Measurements from ENCODE around the gene ST7.
"Not testable (repeated sequence)": the region's sequence is repeated elsewhere in the genome, so short reads cannot be mapped to it uniquely, and the experiment has no call there.

ST7 gene

DNA sequence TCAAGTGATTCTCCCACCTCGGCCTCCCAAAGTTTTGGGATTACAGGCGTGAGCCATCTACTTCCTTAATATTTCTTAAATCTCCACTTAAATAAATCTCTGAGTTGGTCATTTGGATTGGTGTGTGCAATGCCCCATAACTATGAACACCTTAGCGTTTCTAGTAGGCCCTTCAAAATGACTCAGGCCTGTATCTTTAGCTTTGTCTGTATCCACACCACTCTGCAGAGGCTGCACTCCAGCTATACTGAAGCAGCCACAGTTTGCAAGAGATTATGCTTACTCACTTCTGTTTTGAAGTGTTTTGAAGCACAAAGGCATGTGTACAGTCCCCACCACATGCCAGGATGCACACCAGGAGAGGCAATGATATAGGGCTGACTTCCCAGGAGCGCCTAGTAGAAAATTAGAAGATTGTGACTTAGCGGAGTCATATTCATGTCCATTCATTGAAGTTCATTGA is 2.4 kb upstream of the ST7 start:
- DNase-seq (ENCODE audit: low read depth in 1 of 2, low spot score in 1 of 2), result no peak

DNA sequence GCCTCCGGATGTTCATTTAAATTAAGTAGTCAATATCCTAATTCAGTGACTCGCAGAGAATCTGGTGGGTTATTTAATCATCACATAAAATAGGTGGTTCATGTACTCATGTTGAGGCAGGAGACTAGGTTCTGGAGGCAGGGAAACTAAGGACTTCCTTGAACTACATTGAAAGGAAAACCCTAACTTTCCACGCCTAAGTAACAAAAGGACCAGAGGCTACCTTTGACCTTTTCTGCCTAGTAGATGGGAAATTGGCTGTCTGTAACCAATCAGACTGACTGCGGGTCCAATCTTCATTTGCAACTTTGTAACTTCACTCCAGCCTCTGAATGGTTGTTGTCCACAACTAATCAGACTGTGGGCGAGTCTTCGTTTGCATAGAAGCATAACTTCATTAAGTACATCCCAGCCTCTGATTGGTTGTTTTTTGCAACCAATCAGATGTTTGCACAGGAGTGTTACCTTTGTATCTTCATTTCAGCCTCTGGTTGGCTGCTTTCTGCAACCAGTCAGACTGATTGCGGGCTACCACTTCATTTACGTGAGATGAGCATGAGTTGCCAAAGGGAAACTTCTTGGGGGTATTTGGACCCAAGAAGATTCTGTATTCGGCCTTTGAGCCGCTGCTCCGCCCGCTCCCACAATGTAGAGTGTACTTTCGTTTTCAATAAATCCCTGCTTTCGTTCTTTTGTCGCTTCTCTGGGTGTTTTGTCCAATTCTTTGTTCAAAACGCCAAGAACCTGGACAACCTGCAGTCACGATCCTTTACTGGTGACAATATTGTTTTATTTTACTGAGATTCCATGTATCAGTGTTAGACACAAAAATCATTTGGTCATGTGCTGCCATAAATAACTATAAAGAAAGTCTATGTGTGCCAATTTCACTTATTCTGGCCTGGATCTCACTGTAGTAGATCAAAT is 1.7 kb upstream of the ST7 start:
- DNase-seq (ENCODE audit: low read depth in 1 of 2, low spot score in 1 of 2), result no peak

DNA sequence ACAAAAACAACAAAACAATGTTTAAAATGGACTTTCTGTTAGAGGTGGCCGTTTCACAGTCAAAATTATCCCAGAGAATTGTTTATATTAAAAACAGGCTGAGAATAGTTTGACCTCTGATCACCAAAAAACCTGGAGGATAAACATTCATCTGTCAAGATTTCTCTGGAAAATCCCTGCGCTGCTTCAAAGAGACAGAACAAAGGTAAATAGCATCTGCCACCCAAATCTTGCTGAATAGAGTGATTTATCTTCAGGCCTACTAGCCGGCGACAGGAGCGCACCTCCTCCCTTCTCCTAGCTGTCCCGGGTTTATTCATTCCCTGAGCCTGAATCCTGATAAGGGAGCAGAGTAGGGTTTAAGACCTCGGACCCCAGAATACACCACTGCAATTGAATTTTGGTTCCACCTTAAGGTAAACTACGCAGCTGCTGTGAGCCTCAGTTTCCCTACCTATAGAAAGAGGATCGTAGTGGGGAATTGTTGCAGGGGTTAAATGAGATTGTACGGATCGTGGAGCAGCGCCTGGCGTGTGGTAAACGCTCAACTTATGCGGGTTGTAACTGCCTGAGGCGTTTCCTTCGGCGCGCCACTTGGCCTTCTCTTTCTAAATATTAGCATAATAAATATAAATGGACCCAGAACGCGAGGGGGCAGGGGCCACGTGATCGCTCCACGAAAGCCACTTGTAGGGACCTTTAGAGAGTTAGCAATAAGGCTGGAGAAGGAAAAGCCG is 498 bp upstream of the ST7 start:
- no peak for DNase-seq (ENCODE audit: low read depth in 1 of 2, low spot score in 1 of 2)

DNA sequence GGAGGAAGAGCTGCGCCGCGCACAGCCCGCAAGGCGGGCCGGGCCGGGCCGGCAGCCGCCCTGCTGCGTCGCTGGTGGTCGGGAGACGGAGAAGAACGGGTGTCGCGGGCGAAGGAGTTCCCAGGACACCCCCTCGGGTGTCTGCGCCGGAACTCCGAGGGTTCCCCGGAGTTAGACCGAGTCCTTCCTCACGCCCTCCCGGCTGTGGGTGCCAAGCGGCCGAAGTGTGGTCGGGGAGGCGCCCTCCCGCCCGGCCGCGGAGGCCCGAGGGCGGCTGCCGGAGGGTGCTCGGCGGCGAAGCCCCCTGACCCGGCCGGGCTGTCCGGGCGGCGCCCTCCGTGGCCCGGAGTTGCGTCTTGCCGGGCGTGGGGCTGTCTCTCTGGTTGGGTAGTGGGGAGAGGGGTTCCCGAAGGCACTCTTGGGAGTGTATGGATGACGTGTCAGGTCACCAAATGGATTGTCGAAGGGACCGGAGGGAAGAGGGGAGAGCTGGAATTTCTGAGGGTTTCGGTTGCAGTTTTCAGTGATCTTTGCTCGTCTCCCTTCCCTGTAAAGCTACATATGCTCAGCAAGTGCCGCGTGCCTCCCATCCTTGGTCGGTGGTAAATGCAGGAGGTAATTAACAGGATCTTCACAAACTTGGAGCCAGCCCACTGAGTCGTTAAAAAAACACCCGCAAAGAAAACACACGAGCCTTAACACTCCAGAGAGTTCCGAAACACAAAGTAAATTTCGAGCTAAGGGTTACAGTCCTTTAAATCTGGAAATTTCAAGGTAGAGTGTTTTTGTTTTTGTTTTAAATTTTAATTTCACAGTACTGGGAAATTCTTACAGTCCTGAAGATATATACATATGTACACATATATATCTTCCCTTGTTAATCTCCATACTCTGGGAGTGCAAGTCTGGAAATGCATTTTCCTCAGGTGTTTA is 871 bp downstream of the ST7 start:
- DNase-seq (ENCODE audit: low read depth in 1 of 2, low spot score in 1 of 2), result peak in 1 of 2 donors; percentile 4

DNA sequence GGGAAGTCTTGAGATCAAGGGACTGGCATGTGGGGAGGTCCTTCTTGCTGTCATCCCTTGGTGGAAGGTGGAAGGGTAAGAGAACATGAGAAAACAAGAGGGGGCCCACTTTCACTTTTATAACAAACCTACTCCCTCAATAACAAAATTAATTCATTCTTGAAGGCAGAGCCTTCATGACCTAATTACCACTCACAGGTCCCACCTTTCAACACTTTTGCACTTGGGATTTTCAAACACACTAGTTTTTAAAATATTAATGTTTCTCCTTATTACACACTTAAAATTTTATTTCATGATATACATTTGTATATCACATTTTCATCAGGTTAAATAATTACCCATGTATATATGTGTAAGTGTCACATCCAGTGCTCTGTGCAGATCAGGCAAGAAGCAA is 2.0 kb downstream of the ST7 start:
- no peak for DNase-seq (ENCODE audit: low read depth in 1 of 2, low spot score in 1 of 2)

DNA sequence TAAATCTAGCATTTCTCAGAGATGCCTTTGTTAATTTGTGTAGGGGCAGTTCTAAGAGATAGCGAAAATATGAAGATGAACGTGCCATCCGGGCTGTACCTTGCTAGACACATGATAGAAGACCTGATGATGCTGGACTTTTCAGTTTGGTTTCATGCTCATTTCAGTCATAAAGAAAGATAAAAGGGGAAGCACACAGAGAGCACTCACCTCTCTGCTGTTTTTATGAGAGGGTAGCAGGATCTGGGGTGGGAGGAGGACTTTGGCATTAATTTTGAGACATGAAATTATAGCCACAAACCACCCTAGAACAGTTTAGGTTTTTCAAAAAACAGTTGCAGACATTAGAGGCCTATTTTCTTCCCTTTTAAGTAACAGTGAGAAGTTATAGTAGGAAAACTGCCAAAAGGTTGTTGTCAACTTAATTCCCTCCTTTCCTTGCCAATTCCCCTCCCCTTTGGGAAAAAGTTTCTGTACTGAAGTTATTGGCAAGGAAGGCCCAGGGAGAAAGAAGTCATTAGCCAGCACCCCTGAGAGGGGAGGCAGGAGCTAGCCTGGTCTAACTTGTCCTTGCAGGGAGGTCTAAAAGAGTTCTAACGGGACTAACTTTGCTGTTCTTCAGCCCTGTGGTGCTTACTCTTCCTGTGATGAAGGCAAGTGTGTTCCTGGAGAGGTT is 2.6 kb downstream of the ST7 start:
- no peak for DNase-seq (ENCODE audit: low read depth in 1 of 2, low spot score in 1 of 2)

DNA sequence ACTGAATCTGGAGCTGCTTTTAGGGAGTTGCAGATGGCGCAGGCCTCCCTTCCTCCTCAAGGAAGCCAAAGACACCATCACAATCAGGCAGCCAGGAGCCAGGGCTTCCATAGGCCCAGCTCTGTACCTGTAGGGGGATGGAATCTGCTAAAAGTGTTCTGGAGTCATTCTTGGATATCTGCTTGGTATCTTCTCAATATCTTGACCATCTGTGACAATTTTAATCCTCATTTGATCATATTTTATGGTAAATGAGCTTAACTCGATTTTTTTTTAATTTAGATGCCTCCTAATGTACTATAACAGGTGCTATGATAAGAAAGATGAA is 3.1 kb downstream of the ST7 start:
- no peak for DNase-seq (ENCODE audit: low read depth in 1 of 2, low spot score in 1 of 2)

DNA sequence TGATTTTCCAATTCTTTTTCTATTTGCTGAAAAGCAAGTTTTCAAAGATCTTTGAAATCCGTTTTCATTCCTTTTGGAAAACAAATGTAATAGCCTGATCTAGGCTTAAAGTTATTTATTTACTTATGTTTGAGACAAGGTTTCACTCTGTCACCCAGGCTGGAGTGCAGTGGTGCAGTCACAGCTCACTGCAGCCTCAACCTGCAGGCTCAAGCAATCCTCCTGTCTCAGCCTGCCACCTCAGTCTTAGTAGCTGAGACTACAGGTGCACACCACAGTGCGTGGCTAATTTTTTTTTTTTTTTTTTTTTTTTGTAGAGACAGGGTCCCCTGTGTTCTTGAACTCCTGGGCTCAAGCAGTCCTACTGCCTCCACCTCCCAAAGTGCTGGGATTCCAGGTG is 4.6 kb downstream of the ST7 start:
- DNase-seq (ENCODE audit: low read depth in 1 of 2, low spot score in 1 of 2), result no peak

DNA sequence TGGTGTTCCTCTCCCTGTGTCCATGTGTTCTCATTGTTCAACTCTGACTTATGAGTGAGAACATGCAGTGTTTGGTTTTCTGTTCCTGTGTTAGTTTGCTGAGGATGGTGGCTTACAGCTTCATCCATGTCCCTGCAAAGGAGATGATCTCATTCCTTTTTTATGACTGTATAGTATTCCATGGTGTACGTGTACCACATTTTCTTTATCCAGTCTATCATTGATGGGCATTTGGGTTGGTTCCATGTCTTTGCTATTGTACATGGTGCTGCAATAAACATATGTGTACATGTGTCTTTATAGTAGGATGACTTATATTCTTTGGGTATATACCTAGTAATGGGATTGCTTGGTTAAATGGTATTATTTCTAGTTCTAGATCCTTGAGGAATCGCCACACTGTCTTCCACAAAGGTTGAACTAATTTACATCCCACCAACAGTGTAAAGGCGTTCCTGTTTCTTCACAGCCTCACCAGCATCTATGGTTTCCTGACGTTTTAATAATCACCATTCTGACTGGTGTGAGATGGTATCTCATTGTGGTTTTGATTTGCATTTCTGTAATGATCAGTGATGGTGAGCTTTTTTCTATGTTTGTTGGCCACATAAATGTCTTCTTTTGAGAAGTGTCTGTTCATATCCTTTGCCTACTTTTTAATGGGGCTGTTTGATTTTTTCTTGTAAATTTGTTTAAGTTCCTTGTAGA is 8.8 kb downstream of the ST7 start:
- not testable (repeated sequence) for DNase-seq (ENCODE audit: low read depth in 1 of 2, low spot score in 1 of 2)

DNA sequence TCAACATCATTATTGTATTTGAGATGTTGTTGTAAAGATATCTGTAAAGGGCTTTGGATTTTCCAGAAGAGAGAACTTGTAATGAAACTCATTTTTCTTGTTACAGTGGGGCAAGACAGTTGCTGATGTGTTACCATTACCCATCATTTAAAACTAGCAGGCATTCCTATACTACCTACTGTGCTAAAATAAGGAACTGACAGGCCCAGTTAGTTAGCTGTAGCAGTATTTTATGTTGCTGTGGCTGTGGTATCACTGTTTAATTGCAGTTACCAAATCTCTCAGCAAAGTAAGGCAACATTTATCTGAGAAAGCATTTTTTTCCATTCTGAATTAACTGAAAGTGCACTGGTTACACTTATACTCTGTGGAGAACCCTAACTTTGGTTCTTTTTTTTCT is 9.9 kb downstream of the ST7 start:
- DNase-seq (ENCODE audit: low read depth in 1 of 2, low spot score in 1 of 2), result no peak

DNA sequence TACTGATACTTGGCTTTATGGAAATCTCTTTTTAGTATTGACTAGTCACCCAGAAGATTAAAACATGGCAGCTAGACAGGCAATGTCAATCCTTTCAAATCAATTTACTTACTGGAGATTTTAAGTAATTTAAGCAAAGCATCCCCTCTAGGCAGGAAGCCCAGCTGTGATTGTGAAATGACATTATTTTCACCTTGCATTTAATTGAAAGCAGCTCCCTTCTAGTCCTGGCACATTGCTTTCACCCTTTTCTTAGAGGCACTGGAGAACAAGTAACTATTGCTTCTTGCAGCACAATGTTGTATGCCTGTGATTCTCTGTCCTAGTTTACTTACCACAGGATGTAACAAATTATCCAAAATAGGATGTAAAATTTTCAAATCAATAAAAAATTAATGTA is 13.3 kb downstream of the ST7 start:
- no peak for DNase-seq (ENCODE audit: low read depth in 1 of 2, low spot score in 1 of 2)

DNA sequence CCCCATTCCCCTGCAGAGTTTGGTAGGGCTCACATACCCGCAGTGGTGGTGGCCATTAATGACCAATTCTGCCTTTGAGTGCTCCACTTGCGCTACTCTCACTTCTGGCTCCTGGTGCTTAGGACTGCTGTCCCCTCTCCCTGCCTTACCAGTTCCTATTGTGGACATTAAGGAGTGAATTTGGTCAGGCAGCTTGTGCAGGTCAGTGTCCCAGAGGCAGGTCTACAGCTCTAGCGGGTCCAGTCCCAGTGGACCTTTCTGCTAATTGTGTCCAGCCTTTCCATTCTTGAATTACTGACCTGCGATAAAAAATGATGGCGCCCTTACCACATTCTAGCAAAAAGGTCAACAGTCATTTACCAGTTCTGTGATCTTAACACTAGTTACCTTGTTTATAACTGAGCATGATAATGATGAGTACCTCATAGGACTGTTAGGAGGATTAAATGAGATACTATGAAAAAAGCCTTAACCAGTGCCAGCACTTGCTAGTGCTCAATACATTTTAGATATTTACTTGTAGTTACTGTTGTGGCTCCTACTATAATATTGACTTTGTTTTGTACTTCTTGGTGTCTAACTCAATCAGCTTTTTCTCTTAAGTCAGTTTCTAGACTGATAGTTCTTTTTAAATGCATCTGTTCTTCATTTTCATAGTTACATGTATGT is 14.1 kb downstream of the ST7 start:
- DNase-seq (ENCODE audit: low read depth in 1 of 2, low spot score in 1 of 2), result no peak

DNA sequence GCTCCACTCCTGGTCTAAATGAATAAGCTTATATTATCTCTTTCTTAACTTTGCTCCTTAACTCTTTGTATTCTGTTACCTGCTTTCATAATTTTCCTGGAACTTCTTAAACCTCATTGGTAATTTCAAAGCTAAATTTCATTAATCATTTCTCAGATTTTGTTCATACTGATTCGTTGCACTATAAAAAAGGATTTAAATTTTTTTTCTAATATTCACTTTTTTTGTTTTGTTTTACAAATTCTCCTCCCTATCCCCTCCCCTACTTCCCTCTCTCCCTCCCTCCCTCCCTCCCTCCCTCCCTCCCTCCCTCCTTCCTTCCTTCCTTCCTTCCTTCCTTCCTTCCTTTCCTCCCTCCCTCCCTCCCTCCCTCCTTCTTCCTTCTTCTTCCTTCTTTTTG is 14.7 kb downstream of the ST7 start:
- no peak for DNase-seq (ENCODE audit: low read depth in 1 of 2, low spot score in 1 of 2)

DNA sequence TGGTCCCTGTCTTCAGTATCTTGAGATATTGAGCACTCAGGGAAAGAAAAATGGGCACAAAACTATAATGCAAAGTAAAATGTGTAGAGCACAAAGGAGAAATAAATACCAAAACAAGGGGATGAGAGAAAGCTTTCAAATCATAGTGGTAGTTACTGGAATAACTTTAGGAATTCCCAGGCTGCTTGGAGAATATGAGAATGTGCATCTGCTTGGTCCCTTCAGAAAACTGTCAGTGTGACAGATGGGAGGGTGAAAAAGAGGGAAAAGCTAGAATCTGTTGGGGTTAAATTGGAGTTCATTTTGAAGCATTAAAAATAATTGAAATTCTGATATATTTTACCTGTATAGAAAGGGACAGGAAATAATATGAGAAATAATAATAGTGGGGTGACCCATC is 15.3 kb downstream of the ST7 start:
- DNase-seq (ENCODE audit: low read depth in 1 of 2, low spot score in 1 of 2), result no peak

DNA sequence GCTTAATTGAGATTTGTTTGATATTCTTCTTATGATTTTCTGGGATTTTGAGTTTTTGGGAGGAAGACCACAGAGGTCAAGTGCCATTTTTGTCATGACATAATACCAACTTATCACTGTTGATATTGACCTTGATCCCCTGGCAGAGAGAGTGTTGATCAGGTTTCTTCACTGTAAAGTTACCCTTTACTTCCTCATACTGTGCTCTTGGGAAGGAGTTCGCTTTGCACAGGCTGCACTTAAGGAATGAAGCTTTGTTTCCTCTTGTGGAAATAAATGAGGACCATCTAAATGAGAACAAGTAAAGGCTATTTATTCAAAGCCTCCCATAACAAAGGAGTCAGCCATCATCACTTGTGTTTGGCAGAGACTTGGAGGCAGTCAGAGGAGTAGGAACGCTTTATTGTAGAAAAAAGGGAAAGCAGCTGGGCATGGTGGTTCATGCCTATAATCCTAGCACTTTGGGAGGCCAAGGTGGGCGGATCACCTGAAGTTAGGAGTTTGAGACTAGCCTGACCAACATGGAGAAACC is 16.1 kb downstream of the ST7 start:
- DNase-seq (ENCODE audit: low read depth in 1 of 2, low spot score in 1 of 2), result no peak

DNA sequence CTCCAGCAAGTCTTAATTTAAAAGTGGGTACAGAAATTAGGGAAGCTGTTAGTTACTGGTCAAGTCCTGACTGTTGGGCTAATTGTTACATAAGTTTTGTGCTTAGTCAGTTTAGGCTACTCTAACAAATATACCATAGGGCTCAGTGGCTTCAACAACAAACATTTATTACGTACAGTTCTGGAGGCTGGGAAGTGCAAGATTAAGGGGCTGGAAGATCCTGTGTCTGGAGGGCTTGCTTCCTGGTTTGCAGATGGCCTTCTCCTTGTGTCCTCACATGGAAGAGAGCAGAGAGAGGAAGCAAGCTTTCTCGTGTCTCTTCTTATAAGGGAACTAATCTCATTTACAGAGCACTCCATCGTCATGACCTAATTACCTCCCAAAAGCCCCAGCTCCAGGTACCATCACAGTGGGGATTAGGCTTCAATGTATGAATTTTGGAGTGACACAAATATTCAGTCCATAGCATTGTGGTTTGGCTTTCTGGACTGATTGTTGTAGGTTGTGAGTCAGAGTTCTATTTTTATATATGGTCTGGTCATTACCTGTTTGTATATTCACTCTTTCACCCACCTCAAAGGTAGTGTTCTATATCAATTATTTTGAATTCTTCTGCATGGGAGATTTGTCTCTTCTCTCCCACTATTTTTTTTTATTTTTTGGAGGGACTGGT is 17.1 kb downstream of the ST7 start:
- no peak for DNase-seq (ENCODE audit: low read depth in 1 of 2, low spot score in 1 of 2)

DNA sequence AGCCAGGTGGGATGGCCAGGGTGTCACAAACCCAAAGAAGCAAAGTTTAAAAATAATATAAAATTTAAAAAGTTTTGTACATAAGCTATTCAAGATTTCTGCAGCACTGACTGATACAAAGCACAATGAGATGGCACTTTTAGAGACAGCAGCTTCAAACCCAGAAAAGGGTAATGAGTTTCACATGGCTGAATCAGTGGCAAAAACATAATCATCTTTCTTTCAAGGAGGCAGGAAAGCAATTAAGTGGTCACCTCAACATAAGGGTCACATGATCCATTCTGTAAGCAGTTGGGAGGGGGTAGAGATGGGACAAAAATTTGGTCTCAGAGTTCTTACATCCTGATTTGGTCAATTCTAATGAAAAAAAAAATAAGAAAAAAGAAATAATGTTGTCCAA is 17.9 kb downstream of the ST7 start:
- DNase-seq (ENCODE audit: low read depth in 1 of 2, low spot score in 1 of 2), result not testable (repeated sequence)

DNA sequence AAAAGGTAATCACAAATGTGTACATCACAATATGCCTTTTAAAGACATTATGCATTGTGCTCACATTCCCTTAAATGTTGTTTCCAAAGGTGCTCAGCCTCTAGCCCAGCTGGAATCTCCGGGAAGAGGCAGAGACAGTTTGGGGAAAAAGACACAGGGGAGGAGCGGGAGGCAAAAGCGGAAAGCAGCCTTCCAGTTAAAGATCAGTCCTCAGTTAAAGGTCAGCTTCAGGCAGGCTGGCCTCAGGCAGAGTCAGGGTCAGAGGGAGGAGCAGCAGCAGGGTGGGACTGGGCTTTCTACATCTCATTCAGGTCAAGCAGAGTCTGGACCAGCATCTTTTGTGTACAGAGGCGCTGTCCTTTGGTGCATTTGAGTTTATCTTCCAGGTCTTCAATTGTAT is 18.6 kb downstream of the ST7 start:
- no peak for DNase-seq (ENCODE audit: low read depth in 1 of 2, low spot score in 1 of 2)

DNA sequence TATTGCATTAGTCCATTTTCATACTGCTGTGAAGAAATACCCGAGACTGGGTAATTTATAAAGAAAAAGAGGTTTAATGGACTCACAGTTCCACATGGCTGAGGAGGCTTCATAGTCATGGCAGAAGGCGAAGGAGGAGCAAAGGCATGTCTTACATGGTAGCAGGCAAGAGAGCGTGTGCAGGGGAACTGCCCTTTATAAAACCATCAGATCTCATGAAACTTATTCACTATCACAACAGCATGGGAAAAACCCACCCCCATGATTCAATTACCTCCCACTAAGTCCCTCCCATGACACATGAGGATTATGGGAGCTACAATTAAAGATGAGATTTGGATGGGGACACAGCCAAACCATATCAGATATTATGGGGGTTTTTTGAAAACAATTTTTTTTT is 21.7 kb downstream of the ST7 start:
- DNase-seq (ENCODE audit: low read depth in 1 of 2, low spot score in 1 of 2), result not testable (repeated sequence)

Measured in stimulated activated CD4-positive, alpha-beta T cell treated with anti-CD3 and anti-CD28 coated beads, Interleukin-15, amount 100 ng/mL, for 1 hour (primary cell).